GM23338 (cell line): ENCODE data around the gene GNRH2. TPM values are rescaled to one million over a fixed set of nuclear protein-coding genes. Genes with fewer than 3 reads are reported as not detected.

Source experiments
- ATAC-seq: fragments of 200-7000 bp; cut with Tn5 transposase; 3 replicates; pipeline ENCODE4 v1.9.1; 2020
- DNase-seq: peaks from one replicate; pipeline ENCODE4 v3.0.0-alpha.2; 2015; ENCODE audit warnings: low spot score
- H2AFZ ChIP-seq: fragments of 200-600 bp; sonication (generic); 2 replicates; pipeline ENCODE4 v1.8.0; 2016; ENCODE audit warnings: antibody characterized with exemption, mild to moderate bottlenecking, moderate library complexity
- H3F3A ChIP-seq: fragments of 200-600 bp; sonication (generic); replicated peaks from 2 replicates; pipeline ENCODE4 v1.8.0; 2017; ENCODE audit warnings: antibody characterized with exemption, mixed run types, low read depth
- H3K27ac ChIP-seq: fragments of 200-600 bp; sonication (generic); 2 replicates; pipeline ENCODE4 v1.6.1; 2016; ENCODE audit warnings: low read depth
- H3K27me3 ChIP-seq: fragments of 200-600 bp; sonication (generic); 2 replicates; pipeline ENCODE4 v1.8.0; 2016; ENCODE audit warnings: mild to moderate bottlenecking, mixed run types, moderate library complexity; ENCODE audit not compliant: insufficient read depth
- H3K36me3 ChIP-seq: fragments of 200-600 bp; sonication (generic); 2 replicates; pipeline ENCODE4 v1.8.0; 2016; ENCODE audit warnings: mild to moderate bottlenecking; ENCODE audit not compliant: insufficient read depth
- H3K4me1 ChIP-seq: fragments of 200-600 bp; sonication (generic); 2 replicates; pipeline ENCODE4 v1.8.0; 2016; ENCODE audit warnings: mild to moderate bottlenecking, moderate library complexity; ENCODE audit not compliant: insufficient read depth
- H3K4me2 ChIP-seq: fragments of 200-600 bp; sonication (generic); 2 replicates; pipeline ENCODE4 v1.7.1; 2017; ENCODE audit warnings: mixed run types
- H3K4me3 ChIP-seq: fragments of 200-600 bp; sonication (generic); 2 replicates; pipeline ENCODE4 v1.6.1; 2016; ENCODE audit warnings: mixed run types
- H3K79me2 ChIP-seq: fragments of 200-600 bp; sonication (generic); replicated peaks from 2 replicates; pipeline ENCODE4 v1.8.0; 2017; ENCODE audit warnings: mild to moderate bottlenecking; ENCODE audit not compliant: insufficient read depth
- H3K9me2 ChIP-seq: fragments of 200-600 bp; sonication (generic); 2 replicates; pipeline ENCODE4 v1.8.0; 2017; ENCODE audit not compliant: insufficient read depth
- H4K20me1 ChIP-seq: fragments of 200-600 bp; sonication (generic); replicated peaks from 2 replicates; pipeline ENCODE4 v1.8.0; 2017; ENCODE audit warnings: mild to moderate bottlenecking; ENCODE audit not compliant: insufficient read depth
- H3K27ac Mint-ChIP-seq: 2 replicates; pipeline ENCODE4 v1.8.0; 2020; ENCODE audit warnings: inconsistent platforms, mild to moderate bottlenecking, moderate library complexity, mixed read lengths
- H3K27me3 Mint-ChIP-seq: 3 replicates; pipeline ENCODE4 v1.8.0; 2022; ENCODE audit warnings: low read depth, mild to moderate bottlenecking, moderate library complexity, mixed read lengths, inconsistent platforms; ENCODE audit not compliant: insufficient read depth, poor library complexity
- H3K36me3 Mint-ChIP-seq: 3 replicates; pipeline ENCODE4 v1.8.0; 2021; ENCODE audit warnings: low read depth, mild to moderate bottlenecking, inconsistent platforms, moderate library complexity, mixed read lengths
- H3K4me1 Mint-ChIP-seq: 3 replicates; pipeline ENCODE4 v1.8.0; 2020; ENCODE audit warnings: mild to moderate bottlenecking, inconsistent platforms, mixed read lengths
- H3K4me3 Mint-ChIP-seq: 3 replicates; pipeline ENCODE4 v1.8.0; 2021; ENCODE audit warnings: moderate library complexity, mild to moderate bottlenecking, inconsistent platforms, mixed read lengths
- H3K9me3 Mint-ChIP-seq: 3 replicates; pipeline ENCODE4 v1.8.0; 2020; ENCODE audit warnings: moderate library complexity, mild to moderate bottlenecking, inconsistent platforms, mixed read lengths
- ETS1 ChIP-seq: IDR thresholded peaks from 2 replicates; pipeline ENCODE4 v1.6.1; 2016; ENCODE audit warnings: antibody characterized with exemption
- EZH2 ChIP-seq: fragments of 200-600 bp; sonication (generic); IDR thresholded peaks from one replicate; pipeline ENCODE4 v1.8.0; 2017; ENCODE audit warnings: antibody characterized with exemption, mild to moderate bottlenecking, low read depth; ENCODE audit not compliant: unreplicated experiment
- EZH2phosphoT487 ChIP-seq: fragments of 200-600 bp; sonication (generic); IDR thresholded peaks from one replicate; pipeline ENCODE4 v1.8.1; 2018; ENCODE audit warnings: antibody characterized with exemption; ENCODE audit not compliant: unreplicated experiment
- POLR2AphosphoS5 ChIP-seq: IDR thresholded peaks from 2 replicates; pipeline ENCODE4 v1.6.1; 2016; ENCODE audit warnings: antibody characterized with exemption, low read depth
- ZNF462 ChIP-seq: fragments of 250-450 bp; sonication (Bioruptor Pico); IDR thresholded peaks from 2 replicates; pipeline ENCODE4 v1.5.0; 2020; ENCODE audit warnings: mild to moderate bottlenecking, moderate library complexity
- polyA plus RNA-seq: library from polyadenylated mRNA; unstranded; fragments of >200 nt; fragmentation: Nextera tagmentation; extraction: Ambion mirVana; gene quantifications from 2 replicates; pipeline ENCODE4 v1.2.1, GENCODE V29; 2016
- total RNA-seq: library from RNA; depleted of rRNA; stranded (reverse); fragments of >200 nt; shearing (Covaris generic); gene quantifications from 2 replicates; pipeline ENCODE4 v1.2.3, GENCODE V29; 2014

Gene GNRH2
- total and polyA plus RNA-seq, 2 experiments from 2014 or later = not detected

GRCh38 chr20:3080939-3081388, 37.5 kb downstream of the GNRH2 start (continued):
- no peak for TF ChIP-seq ZNF462 (CRISPR knock-in tag)

GRCh38 chr20:3081641-3082040, 38.2 kb downstream of the GNRH2 start:
- no peaks in the 10 kb centered on the region for H3K36me3 ChIP-seq
- H3K4me2 ChIP-seq = no peak overlapping the region
- no peak overlapping the region; the same call in 1 of the 2 replicates for H3K4me3 ChIP-seq
- no peak for TF ChIP-seq POLR2AphosphoS5
- H4K20me1 ChIP-seq = no peaks in the 10 kb centered on the region
- H3K79me2 ChIP-seq = no peaks in the 10 kb centered on the region
- Mint-ChIP-seq H3K4me3 (peak overlapping the region; percentile 69; the same call in 2 of the 3 replicates), H3K27ac (no peak overlapping the region), H3K4me1 (peaks cover 3% of the 10 kb centered on the region; the same call in 1 of the 3 replicates), H3K27me3 (peaks cover 48% of the 10 kb centered on the region), H3K36me3 (no peaks in the 10 kb centered on the region), H3K9me3 (no peaks in the 10 kb centered on the region)
- peaks cover 4% of the 10 kb centered on the region; the same call in 1 of the 2 replicates for H3K4me1 ChIP-seq
- no peak for DNase-seq
- no peak overlapping the region for H3K27ac ChIP-seq
- peaks cover 53% of the 10 kb centered on the region for H3K27me3 ChIP-seq
- no peak overlapping the region for H2AFZ ChIP-seq
- ATAC-seq = no peak
- H3F3A ChIP-seq = no peaks in the 10 kb centered on the region
- no peaks in the 10 kb centered on the region for H3K9me2 ChIP-seq

GRCh38 chr20:3082306-3082951, 39.0 kb downstream of the GNRH2 start:
- H4K20me1 ChIP-seq = no peaks in the 10 kb centered on the region
- Mint-ChIP-seq H3K36me3 (no peaks in the 10 kb centered on the region), H3K27ac (no peak overlapping the region), H3K27me3 (peaks cover 44% of the 10 kb centered on the region), H3K4me3 (peak overlapping the region; percentile 69), H3K4me1 (peaks cover 3% of the 10 kb centered on the region; the same call in 1 of the 3 replicates), H3K9me3 (no peaks in the 10 kb centered on the region)
- H3K9me2 ChIP-seq = no peaks in the 10 kb centered on the region
- peak overlapping the region; percentile 78 for H3K4me2 ChIP-seq
- H3K36me3 ChIP-seq = no peaks in the 10 kb centered on the region
- DNase-seq = peak; percentile 40
- peaks cover 53% of the 10 kb centered on the region for H3K27me3 ChIP-seq
- TF ChIP-seq EZH2phosphoT487 (peak; percentile 36), EZH2 (peak; percentile 96), ETS1 (no peak)
- H2AFZ ChIP-seq = peak overlapping the region; percentile 94
- H3F3A ChIP-seq = no peaks in the 10 kb centered on the region
- ATAC-seq = peak; percentile 49
- peaks cover 4% of the 10 kb centered on the region; the same call in 1 of the 2 replicates for H3K4me1 ChIP-seq
- peak overlapping the region; percentile 61 for H3K4me3 ChIP-seq
- H3K27ac ChIP-seq = no peak overlapping the region
- H3K79me2 ChIP-seq = no peaks in the 10 kb centered on the region
